ENCODE measurements around the gene HSD3B7. TPM values are rescaled to one million over a fixed set of nuclear protein-coding genes. Genes with fewer than 3 reads are reported as not detected.

The HSD3B7 gene
- total and polyA plus RNA-seq, 2 of the 4 experiments (the other 2 are of a cell fraction), result 8.5 to 11.3 TPM

- peak overlapping the region; percentile 93 for H2AK5ac ChIP-seq (ENCODE audit: low read depth, low read length)
- peak overlapping the region; percentile 97 for H3K4ac ChIP-seq (ENCODE audit: low read depth, low read length)
- peak overlapping the region; percentile 53 for H2BK5ac ChIP-seq (ENCODE audit: low read depth, low read length, poor library complexity, severe bottlenecking)
- H3K4me3 ChIP-seq (ENCODE audit: insufficient read depth, low read depth, low read length), result peak overlapping the region; percentile 79
- BruUV-seq (replicated peaks), result no TSS peak
- peak overlapping the region; percentile 63 to 89 for H4K8ac ChIP-seq (ENCODE audit: low read depth in 2 of 2, low read length in 2 of 2)
- peak overlapping the region; percentile 75 for H2AFZ ChIP-seq (replicated peaks; ENCODE audit: low read length, poor library complexity)
- peak overlapping the region; percentile 3 for H3K18ac ChIP-seq (ENCODE audit: low read depth, low read length)
- TF ChIP-seq MAZ (IDR thresholded peaks at IDR 0.05; ENCODE audit: borderline replicate concordance, low read depth, low read length) (peak; percentile 53; the same call in 1 of the 2 replicates), RCOR1 (IDR thresholded peaks at IDR 0.05; ENCODE audit: insufficient replicate concordance, low read length) (no peak), POLR2A (IDR thresholded peaks at IDR 0.05; ENCODE audit: low read depth, low read length) (peak; percentile 59; the same call in 1 of the 2 replicates), MXI1 (IDR thresholded peaks at IDR 0.05; ENCODE audit: borderline replicate concordance, low read depth, low read length) (no peak), RFX5 (IDR thresholded peaks at IDR 0.05; ENCODE audit: low read depth, low read length) (no peak)
- peak overlapping the region; percentile 94 for H3K14ac ChIP-seq (replicated peaks; ENCODE audit: low read depth, low read length)
- H3K4me1 ChIP-seq (ENCODE audit: control insufficient read depth, insufficient read depth, low read length), result peaks cover 7% of the 10 kb centered on the region
- peak overlapping the region; percentile 64 for H2BK20ac ChIP-seq (ENCODE audit: low read depth, low read length)
- H3K9ac ChIP-seq (ENCODE audit: low read depth, low read length), result peak overlapping the region; percentile 74
- DNase-seq (peak; percentile 80), ATAC-seq (ENCODE audit: low read depth) (peak; percentile 47)
- no peaks in the 10 kb centered on the region for H3K27me3 ChIP-seq (ENCODE audit: control insufficient read depth, insufficient read depth, low read length)
- H3K23ac ChIP-seq (ENCODE audit: low read depth, low read length), result peak overlapping the region; percentile 97
- in situ Hi-C loops (cut with MboI; ENCODE audit: low sequenced_read_pairs) (no loop called here), dilution Hi-C loops (cut with HindIII; ENCODE audit: low sequenced_read_pairs, unreplicated experiment) (no loop called here), intact Hi-C loops (cut with micrococcal nuclease) (loop anchor here (5.0 to 10.0 kb wide), 3 partner anchors 125 to 915 kb away; partner anchors contain the start of genes ZNF646 and ZNF668)
- peak overlapping the region; percentile 84 for H4K91ac ChIP-seq (ENCODE audit: insufficient read depth, low read depth, low read length)
- H3K27ac ChIP-seq (ENCODE audit: insufficient read depth, low read length), result peak overlapping the region; percentile 68
- H4K5ac ChIP-seq (ENCODE audit: low read depth, low read length), result peak overlapping the region; percentile 44
- no peaks in the 10 kb centered on the region for H3K9me3 ChIP-seq (ENCODE audit: control insufficient read depth, insufficient read depth, low read length)
- POLR2A ChIA-PET (ENCODE audit: unreplicated experiment), result interaction anchor here (0.5 kb wide), 1 partner anchor 193 kb away, joined by 6 read pairs; no protein-coding TSS in a partner anchor
- CTCF ChIA-PET, result no interaction called here
- peak overlapping the region; percentile 15; the same call in 1 of the 3 replicates for H2BK15ac ChIP-seq (ENCODE audit: low read depth, low read length)
- H3K4me2 ChIP-seq (ENCODE audit: low read depth, low read length), result peak overlapping the region; percentile 94
- no peak overlapping the region; the same call in 1 of the 2 replicates for H3K56ac ChIP-seq (ENCODE audit: extremely low read depth, insufficient read depth, low read length)
- H4K20me1 ChIP-seq (ENCODE audit: insufficient read depth, low read length), result peaks cover 10% of the 10 kb centered on the region
- peak overlapping the region; percentile 79 for H2BK120ac ChIP-seq (ENCODE audit: low read depth, low read length)
- H3K79me1 ChIP-seq (ENCODE audit: low read depth in 1 of 2, low read length in 2 of 2), result peaks cover 10 to 39% of the 10 kb centered on the region in 2 experiments; a peak in 3 of 4 replicates
- H2AK9ac ChIP-seq (replicated peaks; ENCODE audit: low read depth, low read length, poor library complexity), result peak overlapping the region; percentile 100
- WGBS, 2 experiments (ENCODE audit: extremely low coverage in 2 of 2, insufficient read length in 1 of 2), result 18% methylated on average over 12 of the region's 21 CpGs; no CpG with 5 or more reads in 1 of the 2 experiments
- H3K36me3 ChIP-seq (ENCODE audit: control insufficient read depth, insufficient read depth, low read length), result peaks cover 14% of the 10 kb centered on the region
- peaks cover 11% of the 10 kb centered on the region; the same call in 1 of the 2 replicates for H3K9me1 ChIP-seq (ENCODE audit: insufficient read depth, low read length)
These were observed 35.1 kb upstream of the HSD3B7 start for GRCh38 chr16:30949650-30950515.
